Esophagus (tissue), 2 donors: ENCODE data around the gene SPTLC2. TPM values are rescaled to one million over a fixed set of nuclear protein-coding genes. Genes with fewer than 3 reads are reported as not detected.

Source experiments
- H3K27ac ChIP-seq, 2 donors: one replicate each; pipeline ENCODE4 v1.5.1; 2013; ENCODE audit warnings: low read depth in 2 of 2, mild to moderate bottlenecking in 2 of 2, inconsistent platforms in 1 of 2, low read length in 1 of 2, moderate library complexity in 1 of 2
- H3K27me3 ChIP-seq, 2 donors: one replicate each; pipeline ENCODE4 v1.6.1; 2013; ENCODE audit warnings: low read length in 2 of 2, control low read depth in 1 of 2, mild to moderate bottlenecking in 1 of 2; ENCODE audit not compliant: insufficient read depth in 2 of 2, control insufficient read depth in 1 of 2
- H3K36me3 ChIP-seq, 2 donors: one replicate each; pipeline ENCODE4 v1.6.1; 2013; ENCODE audit warnings: low read length in 1 of 2; ENCODE audit not compliant: control insufficient read depth in 2 of 2, insufficient read depth in 2 of 2
- H3K4me1 ChIP-seq, 2 donors: one replicate each; pipeline ENCODE4 v1.6.1; 2013; ENCODE audit warnings: low read length in 1 of 2; ENCODE audit not compliant: control insufficient read depth in 2 of 2, insufficient read depth in 2 of 2
- H3K4me3 ChIP-seq, 2 donors: one replicate each; pipeline ENCODE4 v1.5.1; 2013; ENCODE audit warnings: low read length in 2 of 2, mild to moderate bottlenecking in 2 of 2, low read depth in 1 of 2, moderate library complexity in 1 of 2
- H3K9me3 ChIP-seq, 2 donors: one replicate each; pipeline ENCODE4 v1.6.1; 2013; ENCODE audit warnings: mild to moderate bottlenecking in 2 of 2, low read depth in 1 of 2, low read length in 1 of 2, moderate library complexity in 1 of 2; ENCODE audit not compliant: control insufficient read depth in 2 of 2, insufficient read depth in 1 of 2
- WGBS, 2 donors: extraction: QIAGEN DNeasy Blood & Tissue Kit; methylation state at CpG; one replicate each; pipeline ENCODE4 v1.1.7; 2013; 5-methylcytosine and 5-hydroxymethylcytosine counted together
- polyA plus RNA-seq, 2 donors: library from polyadenylated mRNA; stranded (reverse); fragments of 200-250 nt; gene quantifications; one replicate each; pipeline ENCODE4 v1.2.3, GENCODE V29; 2013
- donor health status: healthy with polysubstance abuse.
- donor health status: Bipolar disorder and iron deficiency.

The SPTLC2 gene
- polyA plus RNA-seq, 2 donors = 14.1 to 16.3 TPM

DNA sequence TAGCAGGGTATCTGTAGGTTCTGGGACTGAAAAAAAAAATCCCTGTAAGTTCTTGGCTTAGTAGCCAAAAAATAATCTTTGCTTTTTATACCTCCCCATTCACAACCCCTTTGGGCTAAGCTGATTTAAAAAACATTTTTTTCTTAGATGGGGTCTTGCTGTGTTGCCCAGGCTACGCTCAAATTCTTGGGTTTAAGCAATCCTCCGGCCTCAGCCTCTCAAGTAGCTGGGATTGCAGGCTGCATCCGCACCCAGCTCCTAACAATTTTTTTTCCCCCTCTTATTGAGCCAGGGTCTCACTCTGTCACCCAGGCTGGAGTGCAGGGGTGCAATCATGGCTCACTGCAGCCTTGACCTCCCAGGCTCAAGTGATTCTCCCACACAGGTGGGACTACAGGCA lies 108.7 kb downstream of the SPTLC2 start:
- Histone ChIP-seq H3K27me3 (no peaks in the 10 kb centered on the region), H3K36me3 (peaks cover 16 to 18% of the 10 kb centered on the region in 2 donors)
- 98 to 99% methylated on average over 3 of the region's 3 CpGs for WGBS, 2 donors

DNA sequence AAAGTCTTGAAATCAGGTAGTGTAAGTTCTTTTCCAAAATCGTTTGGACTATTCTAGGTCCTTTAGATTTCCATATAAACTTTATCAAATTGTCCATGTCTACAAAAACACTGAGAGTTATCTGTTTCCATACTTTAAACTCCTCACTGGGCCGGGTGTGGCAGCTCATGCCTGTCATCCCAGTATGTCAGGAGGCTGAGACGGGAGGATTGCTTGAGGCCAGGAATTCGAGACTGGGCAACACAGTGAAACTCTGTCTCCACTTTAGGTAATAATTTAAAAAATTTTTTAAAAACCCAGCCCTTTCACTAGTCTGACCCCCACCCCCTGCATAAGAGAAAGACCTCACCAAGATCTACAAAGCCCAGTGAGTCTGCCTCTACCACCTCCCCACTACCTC lies 111.4 kb downstream of the SPTLC2 start:
- H3K27me3 ChIP-seq = no peaks in the 10 kb centered on the region
- no peak overlapping the region for H3K27ac ChIP-seq
- H3K4me3 ChIP-seq = no peak overlapping the region
- no peaks in the 10 kb centered on the region for H3K4me1 ChIP-seq
- 70 to 73% methylated on average over 4 of the region's 4 CpGs for WGBS, 2 donors
- H3K9me3 ChIP-seq = no peaks in the 10 kb centered on the region
- peaks cover 4% of the 10 kb centered on the region in 2 donors for H3K36me3 ChIP-seq

More for the DNA sequence above, 108.7 kb downstream of the SPTLC2 start:
- Histone ChIP-seq H3K4me1 (no peaks in the 10 kb centered on the region), H3K4me3 (no peak overlapping the region), H3K9me3 (no peaks in the 10 kb centered on the region), H3K27ac (no peak overlapping the region)

DNA sequence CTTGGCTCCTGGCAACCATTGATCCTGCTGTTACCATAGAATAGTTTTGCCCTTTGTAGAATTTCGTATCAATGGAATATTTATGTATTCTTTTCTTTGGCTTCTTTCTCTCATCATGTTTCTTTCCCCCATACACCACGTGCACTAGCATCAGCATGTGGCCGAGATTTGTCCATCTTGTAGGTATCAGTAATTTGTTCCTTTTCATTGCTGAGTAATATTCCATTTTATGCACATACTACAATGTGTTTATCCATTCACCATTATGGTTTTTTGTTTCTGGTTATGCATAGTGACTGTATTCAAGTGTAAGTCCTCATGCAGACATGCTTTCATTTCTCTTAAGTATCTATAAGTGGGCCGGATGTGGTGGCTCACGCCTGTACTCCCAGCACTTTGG lies 113.3 kb downstream of the SPTLC2 start:
- Histone ChIP-seq H3K27ac (no peak overlapping the region), H3K27me3 (peaks cover 0 to 2% of the 10 kb centered on the region in 2 donors), H3K4me3 (no peak overlapping the region), H3K4me1 (peaks cover 4 to 5% of the 10 kb centered on the region in 2 donors), H3K9me3 (no peaks in the 10 kb centered on the region), H3K36me3 (peaks cover 4% of the 10 kb centered on the region in 2 donors)
- WGBS, 2 donors = 96 to 98% methylated on average over 5 of the region's 5 CpGs

- Histone ChIP-seq H3K4me3 (no peak overlapping the region), H3K9me3 (no peaks in the 10 kb centered on the region), H3K27me3 (peaks cover 0 to 5% of the 10 kb centered on the region in 2 donors), H3K4me1 (peaks cover 5 to 7% of the 10 kb centered on the region in 2 donors), H3K36me3 (peaks cover 0 to 2% of the 10 kb centered on the region in 2 donors), H3K27ac (no peak overlapping the region)
- WGBS, 2 donors = 78 to 81% methylated on average over 11 of the region's 11 CpGs
Observed at GRCh38 chr14:77502109-77502782, 114.2 kb downstream of the SPTLC2 start.

GRCh38 chr14:77498984-77499527 lies 117.4 kb downstream of the SPTLC2 start:
- peaks cover 5 to 7% of the 10 kb centered on the region in 2 donors for H3K4me1 ChIP-seq
- no peak overlapping the region for H3K27ac ChIP-seq
- H3K9me3 ChIP-seq = no peaks in the 10 kb centered on the region
- H3K4me3 ChIP-seq = peak overlapping the region; percentile 48 to 54
- WGBS, 2 donors = 3 to 4% methylated on average over 52 to 53 of the region's 53 CpGs
- H3K27me3 ChIP-seq = peaks cover 0 to 5% of the 10 kb centered on the region in 2 donors
- H3K36me3 ChIP-seq = no peaks in the 10 kb centered on the region

- Histone ChIP-seq H3K27ac (no peak within 1 kb of the TSS), H3K9me3 (no peaks in the 10 kb centered on the region), H3K36me3 (no peaks in the 10 kb centered on the region), H3K27me3 (peaks cover 0 to 5% of the 10 kb centered on the region in 2 donors), H3K4me1 (peaks cover 5 to 7% of the 10 kb centered on the region in 2 donors), H3K4me3 (peak within 1 kb of the TSS; percentile 48 to 54)
- WGBS, 2 donors = 2 to 3% methylated on average over 93 to 104 of the region's 104 CpGs
Observed at GRCh38 chr14:77498120-77498979, 118.1 kb downstream of the SPTLC2 start, which contains the start of gene ISM2. Gene ISM2 (minus strand): TSS chr14:77498816. CDS start chr14:77498793, 23 bp downstream.

DNA sequence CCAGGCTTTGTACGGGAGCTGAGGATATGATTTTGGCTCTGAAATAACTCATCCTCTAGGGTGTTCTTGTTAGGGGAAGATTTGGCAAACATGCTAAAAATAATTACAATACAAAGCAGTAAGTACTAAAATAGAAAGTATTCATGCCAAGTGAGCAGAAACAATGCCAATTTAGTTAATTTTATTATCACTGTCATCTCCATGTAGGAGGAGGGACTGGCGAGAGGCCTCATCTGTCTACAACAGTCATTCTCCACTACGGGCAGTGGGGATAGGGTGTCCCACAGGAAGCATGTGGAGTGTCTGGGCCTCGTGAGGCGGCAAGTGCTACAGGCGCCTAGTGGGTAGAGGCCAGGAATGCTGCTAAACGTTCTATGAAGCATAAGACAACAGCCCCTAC lies 121.1 kb downstream of the SPTLC2 start:
- Histone ChIP-seq H3K4me3 (no peak overlapping the region), H3K4me1 (peaks cover 5 to 7% of the 10 kb centered on the region in 2 donors), H3K27me3 (peaks cover 0 to 5% of the 10 kb centered on the region in 2 donors), H3K27ac (no peak overlapping the region), H3K9me3 (no peaks in the 10 kb centered on the region), H3K36me3 (no peaks in the 10 kb centered on the region)
- WGBS, 2 donors = 42 to 64% methylated on average over 7 of the region's 7 CpGs

- Histone ChIP-seq H3K36me3 (no peaks in the 10 kb centered on the region), H3K9me3 (no peaks in the 10 kb centered on the region), H3K4me1 (no peaks in the 10 kb centered on the region), H3K4me3 (no peak overlapping the region), H3K27ac (no peak overlapping the region), H3K27me3 (no peaks in the 10 kb centered on the region)
- WGBS, 2 donors = 92 to 94% methylated on average over 5 of the region's 5 CpGs
Observed at GRCh38 chr14:77491056-77491455, 125.4 kb downstream of the SPTLC2 start.

- H3K4me1 ChIP-seq = no peaks in the 10 kb centered on the region
- no peak overlapping the region for H3K4me3 ChIP-seq
- H3K36me3 ChIP-seq = no peaks in the 10 kb centered on the region
- WGBS, 2 donors = 87 to 91% methylated on average over 8 of the region's 8 CpGs
- H3K27me3 ChIP-seq = no peaks in the 10 kb centered on the region
- H3K9me3 ChIP-seq = no peaks in the 10 kb centered on the region
- H3K27ac ChIP-seq = no peak overlapping the region
Observed at GRCh38 chr14:77490347-77490986, 126.0 kb downstream of the SPTLC2 start.
